PC-9 (cell line): ENCODE data around the gene CRAMP1. TPM values are rescaled to one million over a fixed set of nuclear protein-coding genes. Genes with fewer than 3 reads are reported as not detected.

Source experiments
- BruUV-seq: library from RNA; stranded (reverse); fragments of 400-500 nt; replicated peaks from 2 replicates; lab custom pipeline; 2021; lab: Mats Ljungman, UMichigan
- CTCF ChIA-PET: fragments of 300-600 bp; sonication (Branson Sonifier 250); formaldehyde crosslinking; loops from one replicate; lab custom pipeline; 2022; ENCODE audit warnings: antibody characterized with exemption; lab: Charles Lee
- POLR2A ChIA-PET: fragments of 300-600 bp; sonication (Branson Sonifier 250); formaldehyde crosslinking; loops from one replicate; lab custom pipeline; 2022; ENCODE audit warnings: antibody characterized with exemption; ENCODE audit not compliant: unreplicated experiment; lab: Charles Lee
- DNase-seq, 2 experiments: peaks; one replicate each; pipeline versions ENCODE4 v3.0.0 to v3.0.0-alpha.2; 2015 to 2022; ENCODE audit warnings: mixed read lengths in 1 of 2
- H2AFZ ChIP-seq: fragments of 200-600 bp; sonication (generic); 2 replicates; pipeline ENCODE4 v1.8.1; 2017; ENCODE audit warnings: antibody characterized with exemption
- H3F3A ChIP-seq: fragments of 200-600 bp; sonication (generic); 2 replicates; pipeline ENCODE4 v1.8.1; 2017; ENCODE audit warnings: antibody characterized with exemption, mild to moderate bottlenecking, low read depth; ENCODE audit not compliant: insufficient read depth
- H3K27ac ChIP-seq: fragments of 200-600 bp; sonication (generic); 2 replicates; pipeline ENCODE4 v1.6.1; 2016; ENCODE audit warnings: mixed run types
- H3K27me3 ChIP-seq: fragments of 200-600 bp; sonication (generic); 2 replicates; pipeline ENCODE4 v1.6.1; 2016; ENCODE audit warnings: low read depth, mixed run types; ENCODE audit not compliant: insufficient read depth
- H3K36me3 ChIP-seq: fragments of 200-600 bp; sonication (generic); 2 replicates; pipeline ENCODE4 v1.6.1; 2016; ENCODE audit warnings: low read depth, mixed run types
- H3K4me1 ChIP-seq: fragments of 200-600 bp; sonication (generic); replicated peaks from 2 replicates; pipeline ENCODE4 v1.6.1; 2016; ENCODE audit warnings: mixed run types; ENCODE audit not compliant: insufficient read depth
- H3K4me2 ChIP-seq: fragments of 200-600 bp; sonication (generic); 2 replicates; pipeline ENCODE4 v1.6.1; 2017; ENCODE audit warnings: mixed run types
- H3K4me3 ChIP-seq: fragments of 200-600 bp; sonication (generic); 2 replicates; pipeline ENCODE4 v1.6.1; 2016; ENCODE audit warnings: mixed run types
- H3K79me2 ChIP-seq: fragments of 200-600 bp; sonication (generic); 2 replicates; pipeline ENCODE4 v1.6.1; 2017; ENCODE audit warnings: low read depth, mixed run types
- H3K9me2 ChIP-seq: fragments of 200-600 bp; sonication (generic); 2 replicates; pipeline ENCODE4 v1.8.1; 2017; ENCODE audit warnings: mild to moderate bottlenecking; ENCODE audit not compliant: insufficient read depth
- H3K9me3 ChIP-seq: fragments of 200-600 bp; sonication (generic); 2 replicates; pipeline ENCODE4 v1.8.1; 2016; ENCODE audit warnings: low read depth; ENCODE audit not compliant: insufficient read depth
- H4K20me1 ChIP-seq: fragments of 200-600 bp; sonication (generic); 2 replicates; pipeline ENCODE4 v1.8.1; 2017; ENCODE audit not compliant: insufficient read depth
- EZH2 ChIP-seq: fragments of 200-600 bp; sonication (generic); IDR thresholded peaks from 2 replicates; pipeline ENCODE4 v1.8.0; 2017; ENCODE audit warnings: antibody characterized with exemption, low read depth
- intact Hi-C: fragments of 100-400 bp; cut with micrococcal nuclease; formaldehyde crosslinking; loops from one replicate; pipeline ENCODE4 v1.10.0; 2022; ENCODE audit not compliant: unreplicated experiment
- total RNA-seq: library from RNA; stranded (reverse); gene quantifications from 2 replicates; pipeline ENCODE4 v1.2.3, GENCODE V29; 2021
- TF ChIP-seq, protein P1 (sequence below): fragments of 200-600 bp; sonication (generic); conservative IDR thresholded peaks from 2 replicates; pipeline ENCODE4 v1.6.1; 2017; ENCODE audit warnings: mixed run types, antibody characterized with exemption, mild to moderate bottlenecking, moderate library complexity

The CRAMP1 gene
- total RNA-seq, 1 experiment from 2014 or later: 22.7 TPM

DNA sequence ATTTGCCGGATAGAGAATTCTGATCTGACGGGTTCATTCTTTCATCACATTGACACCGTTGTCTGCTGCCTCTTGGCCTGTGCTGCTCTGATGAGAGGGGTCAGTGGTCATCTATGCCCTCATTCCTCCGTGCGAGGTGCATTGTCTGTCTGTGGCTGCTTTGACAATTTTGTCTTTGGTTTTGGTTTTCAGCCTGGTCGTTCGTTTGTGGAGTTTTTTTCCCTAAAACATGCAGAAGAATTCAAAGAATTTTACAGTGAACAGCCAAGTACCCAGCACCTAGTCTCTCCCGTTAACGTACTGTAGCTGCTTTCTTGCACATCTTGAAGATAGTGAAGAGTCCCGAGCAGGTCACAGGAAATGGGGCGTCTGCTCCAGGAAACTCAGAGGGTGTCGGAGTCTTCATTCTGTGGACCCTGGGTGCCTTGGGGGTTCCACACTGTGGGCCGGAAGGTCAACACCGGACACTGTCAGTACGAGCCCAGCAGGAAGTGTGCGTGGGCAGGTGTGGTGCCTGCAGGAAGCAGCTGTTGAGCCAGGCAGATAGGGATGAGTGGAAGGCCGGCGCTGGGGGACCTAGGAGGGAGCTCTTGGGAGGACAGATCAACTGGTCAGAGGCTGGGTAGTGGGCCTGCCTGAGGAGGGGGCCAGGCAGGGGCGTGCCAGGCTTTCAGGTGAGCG, 28.2 kb downstream of the CRAMP1 start:
- Histone ChIP-seq H3K27me3 (no peaks in the 10 kb centered on the region), H3K9me2 (no peaks in the 10 kb centered on the region), H3K4me3 (no peak overlapping the region), H3F3A (peaks cover 3% of the 10 kb centered on the region; the same call in 1 of the 2 replicates), H4K20me1 (peaks cover 7% of the 10 kb centered on the region), H3K9me3 (no peaks in the 10 kb centered on the region), H3K4me2 (no peak overlapping the region), H3K36me3 (0 out of 2 replicates have a peak, but pooled peaks cover 8% of the 10 kb centered on the region), H3K27ac (no peak overlapping the region), H3K79me2 (no peaks in the 10 kb centered on the region), H2AFZ (no peak overlapping the region), H3K4me1 (peaks cover 3% of the 10 kb centered on the region)
- BruUV-seq: no TSS peak
- CTCF ChIA-PET: no interaction called here
- no peak for TF ChIP-seq EZH2
- TF ChIP-seq, protein P1, sequence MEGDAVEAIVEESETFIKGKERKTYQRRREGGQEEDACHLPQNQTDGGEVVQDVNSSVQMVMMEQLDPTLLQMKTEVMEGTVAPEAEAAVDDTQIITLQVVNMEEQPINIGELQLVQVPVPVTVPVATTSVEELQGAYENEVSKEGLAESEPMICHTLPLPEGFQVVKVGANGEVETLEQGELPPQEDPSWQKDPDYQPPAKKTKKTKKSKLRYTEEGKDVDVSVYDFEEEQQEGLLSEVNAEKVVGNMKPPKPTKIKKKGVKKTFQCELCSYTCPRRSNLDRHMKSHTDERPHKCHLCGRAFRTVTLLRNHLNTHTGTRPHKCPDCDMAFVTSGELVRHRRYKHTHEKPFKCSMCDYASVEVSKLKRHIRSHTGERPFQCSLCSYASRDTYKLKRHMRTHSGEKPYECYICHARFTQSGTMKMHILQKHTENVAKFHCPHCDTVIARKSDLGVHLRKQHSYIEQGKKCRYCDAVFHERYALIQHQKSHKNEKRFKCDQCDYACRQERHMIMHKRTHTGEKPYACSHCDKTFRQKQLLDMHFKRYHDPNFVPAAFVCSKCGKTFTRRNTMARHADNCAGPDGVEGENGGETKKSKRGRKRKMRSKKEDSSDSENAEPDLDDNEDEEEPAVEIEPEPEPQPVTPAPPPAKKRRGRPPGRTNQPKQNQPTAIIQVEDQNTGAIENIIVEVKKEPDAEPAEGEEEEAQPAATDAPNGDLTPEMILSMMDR: no peak
- DNase-seq: no peak
- POLR2A ChIA-PET: no interaction called here
- intact Hi-C loops: no loop called here

DNA sequence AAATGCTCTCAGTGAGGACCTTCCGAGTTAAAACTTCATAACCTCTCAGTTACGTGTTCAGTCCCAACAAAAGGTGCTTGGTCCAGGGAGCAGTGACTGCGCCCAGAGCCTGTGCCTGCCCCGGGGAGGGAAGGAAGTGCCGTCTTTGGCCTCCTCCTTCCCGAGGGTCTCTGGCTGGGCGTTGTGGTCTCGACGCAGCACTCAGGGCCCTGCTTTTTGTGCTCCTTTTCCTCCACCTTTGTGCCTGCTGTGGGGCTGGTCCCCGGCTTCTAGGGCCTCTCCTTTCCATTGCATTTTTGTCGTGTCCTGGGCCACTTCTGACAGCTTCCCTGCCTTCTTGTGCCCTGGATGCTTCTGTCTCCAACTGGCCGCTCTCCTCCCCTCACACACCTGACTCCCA, 29.1 kb downstream of the CRAMP1 start:
- H3K27me3 ChIP-seq: no peaks in the 10 kb centered on the region
- no peaks in the 10 kb centered on the region for H3K79me2 ChIP-seq
- CTCF ChIA-PET: no interaction called here
- intact Hi-C loops: no loop called here
- H3K4me2 ChIP-seq: no peak overlapping the region
- H3K9me3 ChIP-seq: no peaks in the 10 kb centered on the region
- POLR2A ChIA-PET: interaction anchor here (0.5 to 0.6 kb wide), 2 partner anchors 38 to 707 kb away, joined by 4 to 6 read pairs; no protein-coding TSS in a partner anchor
- H2AFZ ChIP-seq: no peak overlapping the region
- 0 out of 2 replicates have a peak, but pooled peaks cover 12% of the 10 kb centered on the region for H3K36me3 ChIP-seq
- no TSS peak for BruUV-seq
- TF ChIP-seq, protein P1: no peak
- TF ChIP-seq EZH2: no peak
- peaks cover 11% of the 10 kb centered on the region; the same call in 1 of the 2 replicates for H3F3A ChIP-seq
- peaks cover 12% of the 10 kb centered on the region for H3K4me1 ChIP-seq
- DNase-seq: no peak
- no peak overlapping the region for H3K27ac ChIP-seq
- H3K4me3 ChIP-seq: no peak overlapping the region
- H3K9me2 ChIP-seq: no peaks in the 10 kb centered on the region
- peaks cover 2% of the 10 kb centered on the region; the same call in 1 of the 2 replicates for H4K20me1 ChIP-seq

DNA sequence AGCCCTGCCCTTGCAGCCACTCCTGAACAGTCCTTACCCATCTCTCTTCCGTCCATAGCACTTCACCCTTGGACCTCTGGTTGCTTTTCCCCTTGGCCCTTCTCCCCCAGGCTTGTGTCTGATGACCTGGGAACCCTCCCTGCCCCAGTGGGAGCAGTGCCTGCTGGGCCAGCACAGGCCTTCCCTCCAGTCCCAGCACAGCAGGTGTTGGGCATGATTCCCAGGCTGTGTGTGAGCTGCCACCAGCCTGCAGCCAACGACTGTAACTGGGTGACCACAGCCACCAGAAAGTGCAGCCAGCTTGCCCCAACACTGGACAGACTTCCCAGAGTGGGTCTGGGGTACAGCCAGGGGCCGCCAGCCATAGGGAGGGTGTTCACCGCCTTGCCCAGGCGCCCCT, 30.0 kb downstream of the CRAMP1 start:
- Histone ChIP-seq H2AFZ (no peak overlapping the region), H3K9me2 (no peaks in the 10 kb centered on the region), H3K4me2 (no peak overlapping the region), H3K27ac (no peak overlapping the region), H3F3A (peaks cover 15% of the 10 kb centered on the region; the same call in 1 of the 2 replicates), H3K4me3 (no peak overlapping the region), H3K4me1 (peaks cover 16% of the 10 kb centered on the region), H3K36me3 (peaks cover 17% of the 10 kb centered on the region; the same call in 1 of the 2 replicates), H4K20me1 (peaks cover 4% of the 10 kb centered on the region; the same call in 1 of the 2 replicates), H3K27me3 (no peaks in the 10 kb centered on the region), H3K79me2 (no peaks in the 10 kb centered on the region), H3K9me3 (no peaks in the 10 kb centered on the region)
- TF ChIP-seq, protein P1: no peak
- TF ChIP-seq EZH2: no peak
- CTCF ChIA-PET: no interaction called here
- BruUV-seq: no TSS peak
- intact Hi-C loops: no loop called here
- DNase-seq: no peak
- POLR2A ChIA-PET: no interaction called here
